ENCODE results near the gene HDAC9.
A peak's percentile ranks its signal among the peaks of the same experiment; 100 is the strongest.

HDAC9 gene

GRCh38 chr7:18903695-18904094 lies 408.1 kb downstream of the HDAC9 start:
- H3K4me3 ChIP-seq (ENCODE audit: low read depth, low read length), result no peak overlapping the region
- no peak for DNase-seq (ENCODE audit: low read depth, low spot score)
- TF ChIP-seq, protein P1, sequence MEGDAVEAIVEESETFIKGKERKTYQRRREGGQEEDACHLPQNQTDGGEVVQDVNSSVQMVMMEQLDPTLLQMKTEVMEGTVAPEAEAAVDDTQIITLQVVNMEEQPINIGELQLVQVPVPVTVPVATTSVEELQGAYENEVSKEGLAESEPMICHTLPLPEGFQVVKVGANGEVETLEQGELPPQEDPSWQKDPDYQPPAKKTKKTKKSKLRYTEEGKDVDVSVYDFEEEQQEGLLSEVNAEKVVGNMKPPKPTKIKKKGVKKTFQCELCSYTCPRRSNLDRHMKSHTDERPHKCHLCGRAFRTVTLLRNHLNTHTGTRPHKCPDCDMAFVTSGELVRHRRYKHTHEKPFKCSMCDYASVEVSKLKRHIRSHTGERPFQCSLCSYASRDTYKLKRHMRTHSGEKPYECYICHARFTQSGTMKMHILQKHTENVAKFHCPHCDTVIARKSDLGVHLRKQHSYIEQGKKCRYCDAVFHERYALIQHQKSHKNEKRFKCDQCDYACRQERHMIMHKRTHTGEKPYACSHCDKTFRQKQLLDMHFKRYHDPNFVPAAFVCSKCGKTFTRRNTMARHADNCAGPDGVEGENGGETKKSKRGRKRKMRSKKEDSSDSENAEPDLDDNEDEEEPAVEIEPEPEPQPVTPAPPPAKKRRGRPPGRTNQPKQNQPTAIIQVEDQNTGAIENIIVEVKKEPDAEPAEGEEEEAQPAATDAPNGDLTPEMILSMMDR (IDR thresholded peaks at IDR 0.05; ENCODE audit: low read depth, low read length), result no peak
- in situ Hi-C loops (cut with HindIII; ENCODE audit: low sequenced_read_pairs), result no loop called here

GRCh38 chr7:18905316-18905943 lies 409.9 kb downstream of the HDAC9 start:
- TF ChIP-seq, protein P1 (IDR thresholded peaks at IDR 0.05; ENCODE audit: low read depth, low read length), result no peak
- no peak for DNase-seq (ENCODE audit: low read depth, low spot score)
- in situ Hi-C loops (cut with HindIII; ENCODE audit: low sequenced_read_pairs), result no loop called here
- no peak overlapping the region for H3K4me3 ChIP-seq (ENCODE audit: low read depth, low read length)

- no peak for DNase-seq (ENCODE audit: low read depth, low spot score)
- in situ Hi-C loops (cut with HindIII; ENCODE audit: low sequenced_read_pairs), result no loop called here
- TF ChIP-seq, protein P1 (IDR thresholded peaks at IDR 0.05; ENCODE audit: low read depth, low read length), result peak; percentile 8
- H3K4me3 ChIP-seq (ENCODE audit: low read depth, low read length), result no peak overlapping the region
Measured at GRCh38 chr7:18906901-18907300, 411.4 kb downstream of the HDAC9 start.

- H3K4me3 ChIP-seq (ENCODE audit: low read depth, low read length), result no peak overlapping the region
- TF ChIP-seq, protein P1 (IDR thresholded peaks at IDR 0.05; ENCODE audit: low read depth, low read length), result no peak
- in situ Hi-C loops (cut with HindIII; ENCODE audit: low sequenced_read_pairs), result no loop called here
- DNase-seq (ENCODE audit: low read depth, low spot score), result no peak
Measured at GRCh38 chr7:18913106-18913505, 417.6 kb downstream of the HDAC9 start.

DNA sequence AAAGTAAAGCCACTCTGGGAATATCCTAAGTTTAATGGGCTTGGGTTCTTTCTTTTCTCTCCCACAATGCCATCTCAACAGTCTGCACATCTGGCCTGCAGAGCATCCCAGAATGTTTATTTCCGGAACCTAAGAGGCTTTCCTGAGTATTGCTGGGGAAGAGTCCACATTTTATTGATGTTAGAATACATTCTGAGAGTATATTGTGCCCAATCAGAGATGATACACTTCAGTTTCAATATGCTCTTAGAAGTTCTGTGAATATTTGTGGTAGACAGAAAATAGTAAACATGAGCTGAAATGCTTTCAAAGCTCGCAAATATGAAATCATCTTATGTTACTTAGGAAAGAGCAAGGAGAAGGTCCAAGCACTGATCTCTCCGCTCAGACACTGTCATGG lies 421.3 kb downstream of the HDAC9 start:
- no peak overlapping the region for H3K4me3 ChIP-seq (ENCODE audit: low read depth, low read length)
- TF ChIP-seq, protein P1 (IDR thresholded peaks at IDR 0.05; ENCODE audit: low read depth, low read length), result no peak
- DNase-seq (ENCODE audit: low read depth, low spot score), result no peak
- in situ Hi-C loops (cut with HindIII; ENCODE audit: low sequenced_read_pairs), result no loop called here

DNA sequence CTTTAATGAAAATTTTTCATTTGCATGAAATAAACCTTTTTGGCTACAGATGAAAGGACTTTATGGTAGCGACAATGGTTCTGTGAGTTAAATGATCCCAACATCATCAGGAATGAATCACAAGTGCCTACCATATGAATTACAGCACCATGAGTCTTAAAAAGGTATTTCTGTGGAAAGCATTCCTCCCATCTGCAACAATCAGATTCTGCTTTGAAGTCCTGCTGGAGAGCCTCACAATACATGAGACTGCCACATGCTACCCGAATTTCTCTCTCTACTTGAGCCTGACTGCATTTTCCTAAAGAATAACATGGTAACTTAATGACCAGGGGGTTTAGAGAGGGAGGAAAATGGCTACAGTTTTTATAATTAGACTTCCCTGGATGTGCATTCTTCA lies 431.6 kb downstream of the HDAC9 start:
- in situ Hi-C loops (cut with HindIII; ENCODE audit: low sequenced_read_pairs), result no loop called here
- no peak overlapping the region for H3K4me3 ChIP-seq (ENCODE audit: low read depth, low read length)
- TF ChIP-seq, protein P1 (IDR thresholded peaks at IDR 0.05; ENCODE audit: low read depth, low read length), result no peak
- peak; percentile 66 for DNase-seq (ENCODE audit: low read depth, low spot score)

All from astrocyte of the spinal cord (primary cell).